Fibroblast of skin of right quadriceps (primary cell): ENCODE measurements around the gene CD300LB.
"Not testable (repeated sequence)": the region's sequence is repeated elsewhere in the genome, so short reads cannot be mapped to it uniquely, and the experiment has no call there.

Experiments used
- DNase-seq: peaks from one replicate; pipeline ENCODE4 v3.0.0-alpha.2; 2013

CD300LB gene

DNA sequence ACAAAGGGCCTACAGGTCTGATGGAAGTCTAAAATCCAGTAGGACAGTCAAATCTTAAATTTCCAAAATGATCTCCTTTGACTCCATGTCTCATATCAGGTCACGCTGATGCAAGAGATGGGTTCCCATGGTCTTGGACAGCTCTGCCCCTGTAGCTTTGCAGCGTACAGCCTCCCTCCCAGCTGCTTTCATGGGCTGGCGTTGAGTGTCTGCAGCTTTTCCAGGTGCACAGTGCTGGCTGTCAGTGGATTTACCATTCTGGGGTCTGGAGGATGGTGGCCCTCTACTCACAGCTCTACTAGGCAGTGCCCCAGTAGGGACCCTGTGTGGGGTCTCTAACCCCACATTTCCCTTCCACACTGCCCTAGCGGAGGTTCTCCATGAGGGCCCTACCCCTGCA, 43.0 kb downstream of the CD300LB start:
- DNase-seq = not testable (repeated sequence)

DNA sequence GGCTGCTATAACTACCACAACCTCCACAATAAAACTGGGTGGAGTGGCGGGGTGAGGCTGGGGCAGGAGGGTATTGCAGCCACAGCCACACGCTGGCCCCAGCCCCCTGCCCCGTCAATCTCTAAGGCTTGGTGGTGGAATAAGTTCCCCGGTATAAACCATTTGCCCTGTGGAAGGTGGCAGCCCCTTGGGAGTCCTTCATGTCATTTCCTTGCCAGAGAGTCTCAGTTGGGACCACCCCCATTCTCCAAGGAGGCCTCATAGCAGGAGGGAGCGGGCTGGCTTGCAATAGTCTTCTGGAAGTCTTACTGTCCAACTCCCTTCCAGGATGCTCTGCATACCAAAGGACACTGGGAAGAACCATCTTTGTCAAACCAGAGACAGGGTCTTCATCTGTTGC, 45.4 kb downstream of the CD300LB start:
- DNase-seq = no peak

DNA sequence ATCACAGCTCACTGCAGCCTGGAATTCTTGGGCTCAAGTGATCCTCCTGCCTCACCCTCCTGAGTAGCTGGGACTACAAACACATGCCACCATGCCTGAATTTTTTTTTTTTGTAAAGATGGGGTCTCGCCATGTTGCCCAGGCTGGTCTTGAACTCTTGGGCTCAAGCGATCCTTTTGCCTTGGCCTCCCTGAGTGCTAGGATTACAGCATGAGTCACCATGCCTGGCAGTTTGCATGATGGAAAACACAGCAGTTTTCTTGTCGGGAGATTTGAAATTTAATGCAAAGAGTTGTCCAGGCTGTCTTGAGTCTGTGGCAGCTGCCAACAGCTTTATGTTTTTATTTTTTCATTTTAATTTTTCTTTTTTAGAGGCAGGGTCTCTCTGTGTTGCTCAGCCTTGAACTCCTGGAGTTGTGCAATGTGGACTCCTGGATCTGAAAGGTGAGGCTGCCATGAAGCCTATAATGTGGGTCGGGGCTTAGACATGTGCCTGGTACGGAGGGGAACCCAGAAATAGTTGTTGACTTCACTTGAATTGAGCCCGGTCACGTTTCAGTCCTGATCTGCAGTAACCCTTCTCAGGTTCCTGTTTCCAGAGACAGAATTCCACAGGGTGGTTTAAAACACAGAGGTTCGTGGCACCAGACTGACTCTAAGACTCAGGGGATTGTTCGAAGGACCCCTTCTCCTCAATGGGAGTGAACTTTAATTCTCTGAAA, 46.1 kb downstream of the CD300LB start:
- no peak for DNase-seq

DNA sequence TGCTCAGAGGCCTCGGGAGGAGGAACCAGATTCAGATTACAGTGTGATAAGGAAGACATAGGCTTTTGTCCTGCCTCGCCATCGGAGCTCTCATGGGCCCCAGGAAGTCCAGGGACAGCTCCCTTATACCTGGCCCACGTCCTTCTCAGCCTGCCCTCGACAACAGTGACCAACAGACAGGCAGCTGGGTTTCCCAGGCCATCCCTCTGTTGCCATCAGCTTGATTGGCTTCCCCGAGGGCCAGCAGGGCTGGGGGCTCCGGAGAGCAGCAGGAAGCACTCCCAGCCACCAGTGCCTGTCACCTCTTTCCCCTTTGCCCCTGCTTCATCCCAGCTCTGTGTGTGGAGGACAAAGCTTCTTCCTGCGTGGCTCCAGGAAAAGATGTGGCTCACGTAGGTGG, 47.2 kb downstream of the CD300LB start:
- no peak for DNase-seq

DNA sequence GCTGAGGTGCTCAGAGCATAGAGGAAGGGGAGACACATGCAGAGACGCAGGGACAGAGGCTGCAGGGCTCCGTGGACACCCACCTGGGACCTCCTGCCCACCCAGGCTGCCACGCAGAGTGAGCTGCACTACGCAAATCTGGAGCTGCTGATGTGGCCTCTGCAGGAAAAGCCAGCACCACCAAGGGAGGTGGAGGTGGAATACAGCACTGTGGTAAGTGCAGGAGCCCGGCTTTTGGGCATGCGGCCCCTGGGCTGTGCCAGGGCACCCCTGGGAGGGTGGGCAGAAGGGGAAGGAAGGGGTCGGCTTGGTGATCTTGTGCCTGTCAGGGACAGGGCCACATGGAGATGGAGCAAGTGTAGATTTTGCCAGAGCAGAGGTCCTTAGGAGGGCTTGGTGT, 49.7 kb downstream of the CD300LB start:
- no peak for DNase-seq

DNA sequence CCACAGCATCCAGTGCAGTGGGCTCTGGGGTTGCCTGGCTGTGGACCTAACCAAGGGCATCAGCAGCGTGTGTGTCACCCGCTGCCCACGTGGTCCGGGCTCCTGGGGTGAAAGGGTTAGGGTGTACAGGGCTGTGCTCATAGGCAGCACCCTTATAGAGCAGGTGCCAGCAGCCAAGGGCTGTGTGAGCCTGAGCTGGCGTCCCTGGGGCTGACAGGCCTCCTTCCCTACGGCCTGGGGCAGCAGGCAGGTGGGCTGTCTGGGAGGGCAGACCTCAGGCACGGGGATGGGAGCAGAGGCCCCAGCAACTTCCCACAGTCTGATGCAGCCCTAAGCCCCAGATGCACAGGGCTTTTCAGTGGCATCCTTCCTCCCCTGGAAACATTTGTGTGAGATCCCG, 51.0 kb downstream of the CD300LB start:
- no peak for DNase-seq

DNA sequence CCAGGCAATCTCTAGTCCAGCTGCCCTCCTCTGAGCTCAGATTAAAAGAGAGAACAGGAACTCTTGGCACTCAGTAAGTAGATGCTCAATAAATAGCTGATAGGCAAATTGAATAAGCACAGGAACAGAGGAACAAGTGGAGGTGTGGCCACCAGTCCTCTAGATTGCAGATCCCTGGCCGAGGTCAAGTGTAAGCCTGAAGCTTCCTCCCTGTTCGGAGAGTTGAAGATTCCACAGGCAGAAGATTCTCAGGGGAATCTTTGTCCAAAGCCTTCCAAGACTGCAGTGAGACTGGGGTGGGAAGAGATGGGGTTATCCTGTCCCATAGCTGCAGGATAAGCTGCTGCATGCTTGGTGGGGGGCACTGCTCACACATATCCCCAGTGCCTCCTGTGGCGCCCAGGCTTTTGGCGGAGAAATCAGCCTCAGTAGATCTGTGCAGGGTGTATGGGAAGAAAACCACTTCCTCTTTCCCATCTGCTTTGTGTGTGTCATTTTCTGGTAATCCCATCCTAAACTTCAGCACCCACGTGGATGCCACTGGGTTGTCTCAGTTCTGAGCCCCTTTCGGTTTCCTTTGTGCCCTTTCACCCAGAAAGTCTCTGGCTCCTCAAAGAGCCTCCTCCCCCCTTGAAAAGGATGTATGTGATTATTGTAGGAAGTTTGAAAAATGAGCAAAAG, 52.7 kb downstream of the CD300LB start:
- no peak for DNase-seq

DNA sequence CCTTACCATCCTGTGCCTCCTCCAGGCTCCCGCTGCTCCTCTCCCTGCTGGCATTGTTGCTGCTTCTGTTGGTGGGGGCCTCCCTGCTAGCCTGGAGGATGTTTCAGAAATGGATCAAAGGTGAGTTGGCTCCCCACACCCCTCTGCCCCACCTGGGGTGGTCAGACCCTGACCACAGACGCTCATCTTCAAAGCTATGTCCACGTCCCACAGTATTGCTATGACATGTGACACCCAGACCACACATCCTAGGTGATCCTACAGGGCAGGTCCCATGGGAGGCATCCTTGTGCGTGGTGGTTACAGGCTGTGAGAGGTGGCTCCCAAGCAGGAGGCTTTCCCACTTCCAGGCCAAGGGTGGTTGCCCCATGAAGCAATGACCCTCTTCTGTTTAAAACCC, 53.9 kb downstream of the CD300LB start:
- DNase-seq = no peak

DNA sequence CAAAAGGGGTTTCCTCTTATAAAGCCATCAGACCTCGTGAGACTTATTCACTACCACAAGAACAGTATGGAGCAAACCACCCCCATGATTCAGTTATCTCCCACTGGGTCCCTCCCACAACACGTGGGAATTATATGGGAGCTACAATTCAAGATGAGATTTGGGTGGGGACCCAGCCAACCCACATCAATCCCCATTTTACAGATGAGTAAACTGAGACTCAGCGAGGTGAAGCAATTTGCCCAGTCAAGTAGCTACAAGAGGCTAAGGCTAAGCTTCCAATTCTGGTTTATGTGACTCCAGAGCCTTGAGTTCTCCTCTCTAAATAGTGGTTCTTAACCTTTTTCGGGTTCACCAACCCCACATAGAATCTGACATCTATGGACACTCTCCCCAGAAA, 56.1 kb downstream of the CD300LB start:
- no peak for DNase-seq

DNA sequence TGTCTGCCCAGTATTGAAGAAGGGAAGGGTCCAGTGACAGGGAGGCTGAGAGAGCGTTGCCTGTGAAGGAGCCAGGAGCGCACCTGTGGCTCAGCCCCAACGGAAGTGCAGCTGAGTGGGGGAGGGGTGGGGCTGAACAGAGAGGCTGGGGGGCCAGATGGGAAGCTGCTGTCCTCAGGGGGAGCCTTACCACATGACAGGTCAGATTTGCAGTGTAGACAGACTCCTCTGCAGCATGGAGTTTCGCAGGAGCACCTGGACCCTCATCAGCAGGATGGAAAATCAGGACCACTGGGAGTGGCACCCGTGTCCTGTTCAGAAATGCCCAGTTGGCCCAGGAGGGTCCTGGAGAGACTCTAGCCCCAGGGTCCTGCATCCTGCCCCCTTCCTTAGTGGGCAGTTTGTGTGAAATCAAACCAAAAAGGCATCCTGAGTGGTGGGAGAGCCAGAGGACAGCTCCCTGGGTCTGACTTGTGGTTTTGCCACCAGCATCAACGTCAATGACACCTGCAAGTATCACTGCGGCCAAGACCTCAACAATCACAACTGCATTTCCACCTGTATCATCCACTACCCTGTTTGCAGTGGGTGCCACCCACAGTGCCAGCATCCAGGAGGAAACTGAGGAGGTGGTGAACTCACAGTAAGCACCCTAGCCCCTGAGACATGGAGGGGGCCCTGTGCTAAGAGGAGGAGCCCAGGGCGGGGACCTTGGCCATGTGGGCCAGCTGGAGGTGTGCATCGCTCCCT, 57.1 kb downstream of the CD300LB start:
- DNase-seq = no peak

DNA sequence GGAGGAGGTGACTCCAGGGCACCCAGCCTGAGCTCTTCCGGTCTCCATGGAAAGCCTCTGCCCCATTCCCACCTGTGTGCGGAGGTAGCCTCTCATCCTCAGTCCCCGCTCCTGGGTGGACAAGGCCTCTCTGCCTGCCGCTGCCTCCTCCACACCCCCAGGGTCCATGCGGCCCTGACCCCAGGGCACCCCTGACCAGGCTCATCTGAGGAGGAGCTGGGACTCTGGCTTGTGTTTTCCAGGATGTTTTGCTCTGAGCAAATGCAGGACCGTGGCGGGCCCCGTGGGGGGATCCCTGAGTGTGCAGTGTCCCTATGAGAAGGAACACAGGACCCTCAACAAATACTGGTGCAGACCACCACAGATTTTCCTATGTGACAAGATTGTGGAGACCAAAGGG, 58.0 kb downstream of the CD300LB start:
- no peak for DNase-seq

DNA sequence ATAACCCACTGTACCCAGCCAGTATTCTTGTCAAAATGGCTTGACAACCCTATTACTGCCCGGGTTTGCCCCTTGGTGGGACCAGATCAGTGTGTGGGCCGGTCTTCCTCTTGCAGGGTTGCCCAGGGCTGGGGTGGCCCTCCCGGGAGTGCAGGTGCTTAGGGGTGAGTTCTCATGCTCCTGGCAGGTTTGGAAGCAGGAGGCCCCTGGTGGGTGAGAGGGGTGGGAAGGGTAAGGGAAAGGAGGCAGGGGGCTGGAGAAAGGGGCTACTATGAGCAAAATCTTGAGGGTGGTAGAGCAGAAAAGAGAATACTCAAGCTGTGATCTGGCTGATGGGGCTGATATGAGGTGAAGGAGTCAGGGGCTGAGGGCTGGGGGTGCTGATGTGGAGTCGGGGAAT, 58.4 kb downstream of the CD300LB start:
- DNase-seq = no peak

DNA sequence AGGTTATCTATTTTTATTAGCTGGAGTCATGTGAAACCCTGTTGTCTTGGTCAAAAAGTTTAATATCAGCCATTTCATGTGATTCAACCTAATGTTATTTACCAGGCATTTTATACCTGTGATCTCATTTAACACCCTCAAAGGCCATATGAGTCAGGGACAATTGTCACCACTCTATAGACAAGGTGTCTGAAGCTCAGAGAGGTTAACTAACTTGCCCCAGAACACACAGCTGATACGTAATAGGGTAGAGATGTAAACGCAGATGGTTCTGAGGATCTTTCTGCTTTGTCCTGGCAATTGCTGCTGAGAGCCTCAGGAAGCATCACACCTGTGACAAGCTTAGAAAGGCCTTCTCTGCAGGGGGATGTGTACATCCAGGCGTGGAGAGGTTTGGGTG, 59.9 kb downstream of the CD300LB start:
- DNase-seq = no peak
